Measurements from ENCODE around the gene TSR3.

TSR3 gene

DNA sequence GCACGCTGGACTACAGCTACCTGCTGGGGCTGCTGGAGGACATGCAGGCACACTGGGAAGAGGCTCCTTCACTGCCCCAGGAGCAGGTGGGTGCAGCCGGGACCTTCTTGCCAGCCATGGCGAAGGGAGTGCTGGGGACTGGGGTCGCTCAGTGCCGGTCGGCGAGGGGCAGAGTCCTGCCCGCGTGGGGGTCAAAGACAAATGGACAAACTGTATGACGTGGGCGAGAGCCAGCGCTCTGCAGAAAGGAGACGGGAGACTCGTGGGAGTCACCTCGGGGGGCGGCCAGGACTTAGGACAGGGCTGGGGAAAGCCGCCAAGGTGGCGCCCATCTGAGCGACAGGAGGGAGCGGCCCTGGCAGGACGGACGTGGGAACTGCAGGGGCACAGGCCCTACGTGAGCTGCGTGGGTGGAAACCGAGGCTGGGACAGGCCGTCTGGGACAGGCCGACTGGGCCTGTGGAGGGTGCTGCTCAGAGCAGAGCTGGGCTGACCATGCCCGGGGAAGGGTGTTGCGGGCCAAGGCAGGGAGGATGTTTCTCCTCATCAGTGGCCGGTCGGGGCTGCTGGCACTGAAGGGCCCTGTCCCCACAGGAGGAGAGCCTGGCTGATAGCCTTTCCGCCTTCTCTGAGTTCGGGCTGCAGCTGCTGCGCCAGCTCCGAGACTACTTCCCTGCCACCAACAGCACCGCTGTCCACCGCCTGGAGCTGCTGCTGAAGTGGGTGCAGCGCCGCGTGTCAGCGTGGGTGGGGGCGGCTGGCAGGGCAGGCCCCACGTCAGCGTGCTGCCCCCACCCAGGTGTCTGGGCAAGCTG is 8.0 kb downstream of the TSR3 start:
- TF ChIP-seq SIN3A (IDR thresholded peaks at IDR 0.05; ENCODE audit: borderline replicate concordance, insufficient read depth, low read length) (no peak), TAF1 (IDR thresholded peaks at IDR 0.05; ENCODE audit: borderline replicate concordance, insufficient read depth, low read length) (no peak), FOXP2 (optimal IDR thresholded peaks at IDR 0.05; ENCODE audit: borderline replicate concordance, extremely low read depth, extremely low read length, insufficient read depth) (no peak), POLR2AphosphoS5 (IDR thresholded peaks at IDR 0.05; ENCODE audit: low read depth, low read length) (no peak)
- TF ChIP-seq, protein P1, sequence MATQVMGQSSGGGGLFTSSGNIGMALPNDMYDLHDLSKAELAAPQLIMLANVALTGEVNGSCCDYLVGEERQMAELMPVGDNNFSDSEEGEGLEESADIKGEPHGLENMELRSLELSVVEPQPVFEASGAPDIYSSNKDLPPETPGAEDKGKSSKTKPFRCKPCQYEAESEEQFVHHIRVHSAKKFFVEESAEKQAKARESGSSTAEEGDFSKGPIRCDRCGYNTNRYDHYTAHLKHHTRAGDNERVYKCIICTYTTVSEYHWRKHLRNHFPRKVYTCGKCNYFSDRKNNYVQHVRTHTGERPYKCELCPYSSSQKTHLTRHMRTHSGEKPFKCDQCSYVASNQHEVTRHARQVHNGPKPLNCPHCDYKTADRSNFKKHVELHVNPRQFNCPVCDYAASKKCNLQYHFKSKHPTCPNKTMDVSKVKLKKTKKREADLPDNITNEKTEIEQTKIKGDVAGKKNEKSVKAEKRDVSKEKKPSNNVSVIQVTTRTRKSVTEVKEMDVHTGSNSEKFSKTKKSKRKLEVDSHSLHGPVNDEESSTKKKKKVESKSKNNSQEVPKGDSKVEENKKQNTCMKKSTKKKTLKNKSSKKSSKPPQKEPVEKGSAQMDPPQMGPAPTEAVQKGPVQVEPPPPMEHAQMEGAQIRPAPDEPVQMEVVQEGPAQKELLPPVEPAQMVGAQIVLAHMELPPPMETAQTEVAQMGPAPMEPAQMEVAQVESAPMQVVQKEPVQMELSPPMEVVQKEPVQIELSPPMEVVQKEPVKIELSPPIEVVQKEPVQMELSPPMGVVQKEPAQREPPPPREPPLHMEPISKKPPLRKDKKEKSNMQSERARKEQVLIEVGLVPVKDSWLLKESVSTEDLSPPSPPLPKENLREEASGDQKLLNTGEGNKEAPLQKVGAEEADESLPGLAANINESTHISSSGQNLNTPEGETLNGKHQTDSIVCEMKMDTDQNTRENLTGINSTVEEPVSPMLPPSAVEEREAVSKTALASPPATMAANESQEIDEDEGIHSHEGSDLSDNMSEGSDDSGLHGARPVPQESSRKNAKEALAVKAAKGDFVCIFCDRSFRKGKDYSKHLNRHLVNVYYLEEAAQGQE (IDR thresholded peaks at IDR 0.05; ENCODE audit: insufficient read depth in 1 of 2, low read depth in 2 of 2, low read length in 2 of 2), result no peak

DNA sequence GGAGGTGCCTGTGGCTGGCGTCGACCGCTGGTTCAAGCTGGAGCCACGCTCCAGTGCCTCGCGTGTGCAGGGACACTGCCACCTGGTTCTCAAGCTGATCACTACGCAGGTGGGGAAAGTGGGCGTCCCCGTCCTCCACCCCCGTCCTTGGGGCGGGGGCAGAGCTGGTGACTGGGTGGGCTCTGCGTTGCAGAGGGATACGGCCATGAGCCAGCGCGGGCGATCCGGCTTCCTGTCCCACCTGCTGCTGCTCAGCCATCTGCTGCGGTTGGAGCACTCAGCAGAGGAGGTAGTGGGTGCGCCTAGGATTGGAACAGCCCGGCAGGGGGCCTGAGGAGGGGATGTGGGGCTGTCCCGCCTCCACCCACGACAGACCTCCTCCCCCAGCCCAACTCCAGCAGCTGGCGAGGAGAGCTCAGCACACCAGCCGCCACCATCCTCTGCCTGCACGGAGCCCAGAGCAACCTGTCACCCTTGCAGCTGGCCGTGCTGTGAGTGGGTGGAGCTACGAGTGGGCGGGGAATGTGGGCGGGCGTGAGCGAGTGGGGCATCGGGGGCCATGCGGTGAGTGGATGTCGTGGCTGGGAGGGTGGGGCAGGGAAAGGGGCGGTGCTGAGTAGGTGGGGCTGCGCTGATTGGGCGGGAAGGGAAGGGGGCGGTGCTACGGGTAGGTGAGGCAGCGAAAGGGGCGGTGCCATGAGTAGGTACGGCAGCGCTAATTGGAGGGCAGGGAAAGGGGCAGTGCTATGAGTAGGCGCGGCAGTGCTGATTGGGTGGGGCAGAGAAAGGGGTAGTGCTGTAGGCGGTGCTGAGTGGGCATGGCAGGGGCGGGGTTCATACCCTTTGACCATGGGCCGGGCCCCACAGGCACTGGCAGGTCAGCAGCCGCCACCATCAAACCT is 8.9 kb downstream of the TSR3 start:
- TF ChIP-seq FOXP2 (optimal IDR thresholded peaks at IDR 0.05; ENCODE audit: borderline replicate concordance, extremely low read depth, extremely low read length, insufficient read depth) (no peak), SIN3A (IDR thresholded peaks at IDR 0.05; ENCODE audit: borderline replicate concordance, insufficient read depth, low read length) (0 out of 2 replicates have a peak, but pooled peaks have one; percentile 22)

- TF ChIP-seq FOXP2 (optimal IDR thresholded peaks at IDR 0.05; ENCODE audit: borderline replicate concordance, extremely low read depth, extremely low read length, insufficient read depth) (no peak), SIN3A (IDR thresholded peaks at IDR 0.05; ENCODE audit: borderline replicate concordance, insufficient read depth, low read length) (no peak), TAF1 (IDR thresholded peaks at IDR 0.05; ENCODE audit: borderline replicate concordance, insufficient read depth, low read length) (no peak), POLR2AphosphoS5 (IDR thresholded peaks at IDR 0.05; ENCODE audit: low read depth, low read length) (no peak)
- TF ChIP-seq, protein P1 (IDR thresholded peaks at IDR 0.05; ENCODE audit: insufficient read depth in 1 of 2, low read depth in 2 of 2, low read length in 2 of 2), result no peak
Measured at GRCh38 chr16:1341495-1342420, 9.9 kb downstream of the TSR3 start.

DNA sequence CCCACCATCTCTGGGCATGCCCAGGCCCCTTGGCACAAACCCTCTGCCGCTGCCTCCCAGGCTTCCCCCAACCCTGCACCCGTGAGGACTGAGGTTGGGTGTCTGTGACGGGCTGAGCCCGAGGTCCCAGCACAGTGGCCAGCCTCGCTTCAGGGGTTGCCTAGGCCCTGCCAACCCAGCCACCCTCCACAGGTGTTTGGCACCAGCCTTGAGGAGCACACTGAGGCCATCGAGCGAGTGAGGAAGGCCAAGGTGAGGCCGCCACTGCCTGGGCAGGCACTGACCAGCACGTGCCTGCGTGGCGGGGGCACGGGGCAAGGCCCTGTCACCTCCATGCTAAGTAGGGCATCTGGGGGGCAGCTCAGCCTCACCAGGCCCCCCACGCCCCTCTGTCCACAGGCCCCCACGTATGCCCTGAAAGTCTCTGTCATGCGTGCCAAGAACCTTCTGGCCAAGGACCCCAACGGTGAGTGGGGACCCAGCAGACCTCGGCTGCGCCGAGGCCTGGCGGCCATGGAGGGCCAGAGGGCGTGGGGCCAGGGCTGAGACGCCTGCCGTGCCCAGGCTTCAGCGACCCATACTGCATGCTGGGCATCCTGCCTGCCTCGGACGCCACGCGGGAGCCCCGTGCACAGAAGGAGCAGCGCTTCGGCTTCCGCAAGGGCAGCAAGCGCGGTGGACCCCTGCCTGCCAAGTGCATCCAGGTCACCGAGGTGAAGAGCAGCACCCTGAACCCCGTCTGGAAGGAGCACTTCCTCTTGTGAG is 10.8 kb downstream of the TSR3 start:
- TF ChIP-seq SIN3A (IDR thresholded peaks at IDR 0.05; ENCODE audit: borderline replicate concordance, insufficient read depth, low read length), result no peak
- TF ChIP-seq TAF1 (IDR thresholded peaks at IDR 0.05; ENCODE audit: borderline replicate concordance, insufficient read depth, low read length), result no peak
- TF ChIP-seq POLR2AphosphoS5 (IDR thresholded peaks at IDR 0.05; ENCODE audit: low read depth, low read length), result no peak
- TF ChIP-seq, protein P1 (IDR thresholded peaks at IDR 0.05; ENCODE audit: insufficient read depth in 1 of 2, low read depth in 2 of 2, low read length in 2 of 2), result no peak
- TF ChIP-seq FOXP2 (optimal IDR thresholded peaks at IDR 0.05; ENCODE audit: borderline replicate concordance, extremely low read depth, extremely low read length, insufficient read depth), result no peak
